Activated CD4-positive, CD25-positive, alpha-beta regulatory T cell (primary cell): Measurements from ENCODE around the gene VDR.
"Not testable (repeated sequence)": the region's sequence is repeated elsewhere in the genome, so short reads cannot be mapped to it uniquely, and the experiment has no call there.

Source experiments
- DNase-seq, 4 experiments: peaks; one replicate each; lab custom pipeline; 2025; lab: John Stamatoyannopoulos, UW

Gene VDR

GRCh38 chr12:47828008-47828975, 76.5 kb downstream of the VDR start:
- no peak for DNase-seq

DNA sequence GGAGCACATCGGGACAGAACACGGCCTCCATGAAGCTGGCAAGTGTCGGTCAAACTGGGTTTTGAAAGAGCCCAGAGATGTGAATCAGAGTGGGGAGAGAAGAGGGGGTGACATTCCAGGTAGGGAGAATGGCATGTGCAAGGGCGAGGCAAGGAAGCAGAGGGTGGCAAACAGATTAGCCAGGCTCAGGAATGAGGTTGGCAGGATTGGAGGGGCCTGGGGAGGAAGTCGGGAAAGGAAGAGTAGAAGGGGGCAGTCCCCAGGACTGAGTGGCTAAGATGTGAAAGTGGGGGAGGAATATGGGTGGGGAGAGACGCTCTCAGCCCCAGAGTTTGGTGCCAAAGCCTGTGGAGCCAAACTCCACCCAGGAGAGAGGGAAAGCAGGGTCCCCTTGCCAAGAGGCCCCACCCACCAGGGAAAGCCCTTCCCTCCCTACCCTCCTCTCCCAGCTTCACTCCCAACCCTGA, 79.6 kb downstream of the VDR start:
- DNase-seq: no peak

GRCh38 chr12:47824635-47825034, 80.2 kb downstream of the VDR start:
- DNase-seq: no peak

GRCh38 chr12:47824198-47824597, 80.6 kb downstream of the VDR start:
- DNase-seq: no peak

DNA sequence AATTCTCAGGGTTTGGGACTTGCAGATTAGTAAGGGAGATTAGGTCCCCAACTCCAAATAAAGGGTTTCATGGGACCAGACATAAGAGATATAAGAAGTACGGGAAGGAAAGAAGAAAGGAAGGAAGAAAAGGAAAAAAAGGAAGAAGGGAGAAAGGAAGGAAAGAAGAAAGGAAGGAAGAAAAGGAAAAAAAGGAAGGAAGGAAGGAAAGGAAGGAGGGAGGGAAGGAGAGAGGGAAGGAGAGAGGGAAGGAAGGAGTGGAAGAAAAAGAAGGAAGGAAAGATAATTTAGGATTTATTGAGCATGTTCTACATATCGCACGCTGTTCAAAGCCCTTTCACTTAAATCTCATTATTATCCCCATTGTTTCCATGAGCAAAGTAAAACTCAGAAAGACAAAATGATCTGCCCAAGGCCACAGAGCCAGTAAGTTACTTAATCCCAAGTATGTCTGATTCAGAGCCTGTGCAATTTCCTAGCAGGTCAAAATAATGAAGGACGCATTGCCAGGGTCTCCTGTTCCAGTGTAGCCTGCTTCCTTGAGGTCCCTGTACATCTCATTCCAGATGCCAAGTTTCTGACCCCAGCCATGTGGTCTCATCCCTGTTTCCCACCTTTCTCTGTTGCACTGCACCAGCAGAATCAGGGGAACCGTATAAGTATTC, 81.2 kb downstream of the VDR start:
- DNase-seq: no peak

GRCh38 chr12:47822863-47823262, 81.9 kb downstream of the VDR start:
- DNase-seq: no peak

DNA sequence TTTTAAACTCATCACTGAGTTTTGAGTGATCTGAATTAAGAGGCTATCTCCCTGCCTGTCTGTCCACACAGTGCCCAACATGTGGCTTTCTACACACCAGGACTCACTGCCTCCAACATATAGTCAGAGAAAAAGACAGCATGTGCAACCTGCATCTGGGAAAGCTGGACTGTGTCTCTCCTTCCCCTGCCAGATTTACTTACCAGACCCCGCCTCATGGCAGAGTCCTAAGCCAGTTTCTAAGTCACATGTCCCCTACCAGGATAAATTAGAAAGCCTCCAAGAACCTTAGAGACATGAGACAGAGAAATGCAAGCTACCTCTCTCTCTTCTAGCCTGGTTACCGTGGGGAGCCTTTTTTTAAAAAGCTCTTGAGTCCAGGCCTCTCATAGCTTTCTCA, 82.4 kb downstream of the VDR start:
- no peak for DNase-seq

- DNase-seq: no peak
Observed at GRCh38 chr12:47821346-47821706, 83.5 kb downstream of the VDR start.

GRCh38 chr12:47820631-47821345, 84.0 kb downstream of the VDR start:
- DNase-seq: no peak

- peak; percentile 46 to 68 (median 52) for DNase-seq
Observed at GRCh38 chr12:47819896-47820630, 84.7 kb downstream of the VDR start, which contains the start of gene HDAC7. HDAC7 (minus strand) TSS chr12:47819903; CDS start chr12:47819785, 118 bp downstream.

GRCh38 chr12:47819138-47819895, 85.5 kb downstream of the VDR start:
- DNase-seq: peak in 1 of 4 experiments; percentile 27

- DNase-seq: peak in 1 of 4 experiments; percentile 30
Observed at GRCh38 chr12:47818467-47819137, 86.2 kb downstream of the VDR start.

GRCh38 chr12:47818007-47818376, 86.8 kb downstream of the VDR start:
- DNase-seq: no peak

DNA sequence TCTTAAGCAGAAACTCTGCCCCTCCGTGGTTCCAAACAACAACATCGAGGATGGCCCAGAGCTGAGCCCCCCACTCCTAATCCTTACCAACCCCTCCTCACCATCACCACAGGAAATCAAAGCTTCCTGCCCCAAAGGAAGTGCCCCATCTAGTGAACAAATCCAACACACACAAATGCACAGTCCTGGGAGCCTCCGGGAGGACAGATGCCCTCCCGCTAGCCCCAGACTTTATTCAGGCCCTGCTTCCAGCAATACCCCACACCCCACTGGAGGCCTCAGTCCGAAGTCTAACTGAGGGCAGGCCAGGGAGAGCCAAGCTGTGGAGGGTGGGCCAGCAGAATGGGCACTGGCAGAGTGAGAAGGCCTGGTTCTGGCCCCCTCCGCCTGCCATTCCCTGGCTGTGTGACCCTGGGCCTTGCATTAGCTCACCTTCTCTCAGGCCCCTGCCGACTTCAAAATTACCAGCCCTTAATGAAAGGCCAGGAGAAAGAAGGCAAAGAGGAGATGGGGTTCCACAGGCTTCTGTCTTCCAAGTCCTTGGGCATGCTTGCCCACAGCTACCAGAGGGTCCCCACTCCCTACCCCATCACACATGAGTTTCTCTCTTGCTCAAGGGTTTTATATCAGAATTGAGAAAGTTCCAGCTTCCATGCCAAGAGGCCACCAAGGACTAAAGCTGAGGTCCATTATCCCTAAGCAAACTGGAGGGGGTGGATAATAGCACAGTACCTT, 87.4 kb downstream of the VDR start:
- DNase-seq: no peak

DNA sequence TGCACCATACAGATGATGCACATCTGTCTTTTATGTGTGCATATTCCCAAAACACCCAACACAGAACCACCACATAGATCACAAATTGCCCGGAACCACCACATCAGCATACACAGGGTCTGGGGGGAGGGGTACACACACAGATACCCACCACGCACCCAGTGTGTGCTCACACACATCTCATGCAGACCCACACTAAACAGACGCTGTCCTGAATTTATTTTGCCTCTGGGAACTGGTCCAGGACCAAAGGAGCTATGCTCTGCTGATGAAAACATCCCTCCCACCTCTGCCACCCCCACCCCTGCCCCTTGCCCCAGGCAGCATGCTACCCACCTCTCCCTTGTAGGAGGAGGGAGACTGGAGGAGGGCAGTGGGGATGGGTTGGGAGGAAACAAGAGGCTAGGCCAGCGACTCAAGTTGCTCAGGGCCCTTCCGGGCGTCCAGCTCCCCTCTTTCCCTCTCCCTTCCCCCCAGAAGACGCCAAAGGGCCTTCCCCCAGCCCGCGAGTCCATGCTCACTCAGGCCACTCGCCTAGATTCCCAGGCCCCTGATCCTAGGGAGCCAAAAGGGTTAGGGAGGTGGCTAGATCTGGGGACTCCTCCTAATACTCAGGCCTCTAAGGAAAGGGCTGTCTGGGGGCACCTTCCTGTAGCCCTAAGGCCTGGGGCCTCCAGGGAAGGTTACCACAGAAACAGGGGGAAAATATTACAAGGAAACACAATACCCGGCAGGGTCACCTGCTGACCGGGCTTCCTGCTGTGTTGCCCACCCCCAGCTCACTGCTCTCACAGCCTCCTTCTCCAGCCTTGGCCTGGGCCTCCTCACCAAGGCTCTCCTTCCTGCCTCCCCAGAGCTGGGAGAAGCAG, 88.2 kb downstream of the VDR start:
- no peak for DNase-seq

DNA sequence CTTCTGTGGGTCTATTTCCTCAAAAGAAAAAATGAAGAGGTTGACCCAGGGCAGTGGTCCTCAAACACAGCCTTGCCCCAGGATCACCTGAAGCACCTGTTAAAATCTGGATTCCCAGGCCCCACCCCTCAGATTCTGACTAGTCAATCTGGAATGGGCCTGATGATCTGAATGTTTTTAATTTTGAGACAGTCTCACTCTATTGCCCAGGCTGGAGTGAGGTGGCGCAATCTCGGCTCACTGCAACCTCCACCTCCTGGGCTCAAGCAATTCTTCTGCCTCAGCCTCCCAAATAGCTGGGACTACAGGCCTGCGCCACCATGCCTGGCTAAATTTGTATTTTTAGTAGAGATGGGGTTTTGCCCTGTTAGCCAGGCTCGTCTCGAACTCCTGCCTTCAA, 89.3 kb downstream of the VDR start:
- not testable (repeated sequence) for DNase-seq

DNA sequence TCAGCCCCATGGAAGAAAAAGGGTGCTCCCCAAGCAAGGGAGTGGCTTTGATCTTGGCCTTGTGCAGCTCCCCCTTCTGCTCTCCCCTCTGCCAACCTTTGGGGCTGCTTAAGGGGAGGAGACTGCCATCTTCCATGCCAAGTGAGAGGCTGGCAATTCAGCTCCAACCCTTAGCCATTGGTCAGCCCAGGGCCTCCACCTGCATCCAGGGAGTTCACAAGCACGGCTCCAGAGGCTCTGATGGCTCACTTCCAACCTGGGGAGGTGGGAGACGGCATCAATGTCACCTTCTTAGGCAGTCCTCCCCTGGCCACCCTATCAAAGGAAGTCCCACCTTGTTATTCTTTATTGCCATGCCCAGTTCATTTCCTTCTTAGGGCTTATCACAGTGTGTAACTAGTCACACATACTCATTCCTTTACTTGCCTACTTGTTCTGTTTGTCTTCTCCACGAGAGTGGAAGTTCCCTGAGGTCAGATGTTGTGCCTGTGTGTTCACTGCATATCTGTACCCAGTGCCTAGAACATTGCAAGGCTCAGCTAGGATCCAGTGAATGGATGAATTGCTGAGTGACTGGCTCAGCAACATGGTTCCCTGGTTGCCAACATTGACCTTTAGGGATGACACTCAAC, 90.1 kb downstream of the VDR start:
- no peak for DNase-seq

GRCh38 chr12:47813511-47814196, 91.1 kb downstream of the VDR start:
- no peak for DNase-seq
